NCI-H1092 (cell line): ENCODE data around the gene KRTAP6-1.

Experiments
- DNase-seq: peaks from one replicate; lab custom pipeline; 2025; lab: John Stamatoyannopoulos, UW

KRTAP6-1 gene

DNA sequence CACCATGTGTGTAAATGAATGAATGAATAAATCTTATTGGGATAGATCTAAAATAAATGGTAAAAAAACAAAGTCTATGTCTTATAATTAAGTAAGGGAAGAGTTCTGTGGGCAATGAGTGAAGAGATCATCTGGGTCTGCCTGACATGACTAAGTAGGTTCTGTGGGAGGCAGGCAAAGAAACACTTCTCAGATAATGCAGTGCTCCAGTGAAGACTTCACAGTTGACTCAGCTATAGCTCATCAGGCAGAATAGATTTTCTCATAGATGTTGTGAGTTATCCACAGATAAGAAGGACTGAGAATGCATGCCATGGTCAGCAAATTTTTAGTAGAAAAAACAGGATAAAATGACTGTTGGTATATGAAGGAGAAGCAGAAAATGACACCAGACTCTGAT, 36.0 kb downstream of the KRTAP6-1 start:
- no peak for DNase-seq

- DNase-seq = no peak
These were observed 46.1 kb downstream of the KRTAP6-1 start for GRCh38 chr21:30567617-30568016.

- DNase-seq = no peak
These were observed 50.1 kb downstream of the KRTAP6-1 start for GRCh38 chr21:30563630-30564029.
